BE2C (cell line): ENCODE results near the gene FOXR1.
"Not testable (repeated sequence)": the region's sequence is repeated elsewhere in the genome, so short reads cannot be mapped to it uniquely, and the experiment has no call there.

Source experiments
- DNase-seq: peaks from one replicate; pipeline ENCODE4 v3.0.0-alpha.2; 2020
- H3K27me3 ChIP-seq: fragments of 250-450 bp; sonication (Bioruptor Pico); 2 replicates; pipeline ENCODE4 v1.5.1; 2020; ENCODE audit warnings: mild to moderate bottlenecking
- H3K36me3 ChIP-seq: fragments of 250-450 bp; sonication (Bioruptor Pico); 2 replicates; pipeline ENCODE4 v1.5.1; 2020; ENCODE audit warnings: mild to moderate bottlenecking
- H3K4me1 ChIP-seq: fragments of 250-450 bp; sonication (Bioruptor Pico); 2 replicates; pipeline ENCODE4 v1.5.1; 2020
- H3K4me3 ChIP-seq: 2 replicates; pipeline ENCODE4 v1.5.1; 2011; ENCODE audit warnings: low read depth, low read length
- H3K9me3 ChIP-seq: fragments of 250-450 bp; sonication (Bioruptor Pico); 2 replicates; pipeline ENCODE4 v1.5.1; 2020
- TF ChIP-seq, protein P1 (sequence below): IDR thresholded peaks from 2 replicates; pipeline ENCODE4 v1.5.1; 2012; ENCODE audit warnings: mild to moderate bottlenecking, low read depth, low read length

The FOXR1 gene

DNA sequence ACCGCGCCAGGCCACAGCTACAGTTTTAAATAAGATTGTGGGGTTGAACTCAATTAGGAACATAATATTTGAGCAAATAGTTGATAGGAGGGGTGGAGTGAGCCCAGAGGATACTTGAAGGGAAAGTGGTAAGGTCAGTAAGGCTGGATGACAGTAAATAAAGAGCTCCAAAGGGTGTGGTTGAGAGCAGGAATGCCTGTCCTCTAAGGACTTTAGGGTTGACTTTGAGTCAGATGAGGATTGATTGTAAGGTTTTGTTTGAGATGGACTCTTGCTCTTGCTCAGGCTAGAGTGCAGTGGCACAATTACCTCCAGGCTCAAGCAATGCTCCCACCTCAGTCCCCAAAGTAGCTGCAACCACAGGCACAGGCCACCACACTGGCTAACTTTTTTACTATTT, 2.4 kb downstream of the FOXR1 start:
- no peaks in the 10 kb centered on the region for H3K27me3 ChIP-seq
- no peak overlapping the region for H3K4me3 ChIP-seq
- no peaks in the 10 kb centered on the region for H3K4me1 ChIP-seq
- TF ChIP-seq, protein P1, sequence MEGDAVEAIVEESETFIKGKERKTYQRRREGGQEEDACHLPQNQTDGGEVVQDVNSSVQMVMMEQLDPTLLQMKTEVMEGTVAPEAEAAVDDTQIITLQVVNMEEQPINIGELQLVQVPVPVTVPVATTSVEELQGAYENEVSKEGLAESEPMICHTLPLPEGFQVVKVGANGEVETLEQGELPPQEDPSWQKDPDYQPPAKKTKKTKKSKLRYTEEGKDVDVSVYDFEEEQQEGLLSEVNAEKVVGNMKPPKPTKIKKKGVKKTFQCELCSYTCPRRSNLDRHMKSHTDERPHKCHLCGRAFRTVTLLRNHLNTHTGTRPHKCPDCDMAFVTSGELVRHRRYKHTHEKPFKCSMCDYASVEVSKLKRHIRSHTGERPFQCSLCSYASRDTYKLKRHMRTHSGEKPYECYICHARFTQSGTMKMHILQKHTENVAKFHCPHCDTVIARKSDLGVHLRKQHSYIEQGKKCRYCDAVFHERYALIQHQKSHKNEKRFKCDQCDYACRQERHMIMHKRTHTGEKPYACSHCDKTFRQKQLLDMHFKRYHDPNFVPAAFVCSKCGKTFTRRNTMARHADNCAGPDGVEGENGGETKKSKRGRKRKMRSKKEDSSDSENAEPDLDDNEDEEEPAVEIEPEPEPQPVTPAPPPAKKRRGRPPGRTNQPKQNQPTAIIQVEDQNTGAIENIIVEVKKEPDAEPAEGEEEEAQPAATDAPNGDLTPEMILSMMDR: no peak
- H3K36me3 ChIP-seq: no peaks in the 10 kb centered on the region
- H3K9me3 ChIP-seq: no peaks in the 10 kb centered on the region
- DNase-seq: no peak

DNA sequence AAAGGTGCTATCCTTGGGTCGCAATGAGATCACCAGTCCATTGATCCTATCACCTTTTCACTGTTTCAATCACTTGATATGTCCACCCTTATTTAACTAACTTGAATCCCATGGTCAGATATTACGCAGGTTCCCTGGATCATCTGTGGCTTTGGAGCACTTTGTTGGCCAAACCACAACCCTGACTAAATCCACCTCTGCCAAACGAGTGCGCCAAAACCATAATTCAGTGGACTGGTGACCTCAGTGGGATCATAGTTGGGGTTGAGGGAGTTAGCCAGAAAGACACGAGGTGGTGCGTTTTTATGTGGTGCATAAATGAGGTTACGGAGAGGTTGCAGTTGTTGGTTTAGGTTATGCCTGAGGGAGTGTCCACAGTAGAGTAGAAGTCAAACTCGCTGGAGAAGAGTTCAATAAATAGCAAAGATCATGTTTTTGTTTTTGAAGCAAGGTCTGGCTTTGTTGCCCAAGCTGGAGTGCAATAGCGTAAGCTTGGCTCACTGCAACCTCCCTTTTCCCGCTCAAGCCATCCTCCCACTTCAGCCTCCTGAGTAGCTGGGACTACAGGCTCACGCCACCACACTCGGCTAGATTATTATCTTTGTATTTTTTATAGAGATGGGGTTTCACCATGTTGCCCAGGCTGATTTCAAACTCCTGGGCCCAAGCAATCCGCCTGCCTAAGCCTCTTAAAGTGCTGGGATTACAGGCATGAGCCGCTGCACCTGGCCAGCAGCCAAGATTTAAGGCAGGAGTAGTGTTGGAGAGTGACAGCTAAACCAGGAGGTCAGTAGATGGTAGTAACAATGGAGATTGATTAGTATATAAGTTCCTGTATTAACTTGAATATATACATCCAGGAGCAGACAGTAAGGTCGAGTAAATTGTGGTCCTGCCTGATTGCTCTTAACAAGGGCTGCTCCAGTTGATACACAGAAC, 4.5 kb downstream of the FOXR1 start:
- TF ChIP-seq, protein P1: no peak
- no peaks in the 10 kb centered on the region for H3K4me1 ChIP-seq
- no peaks in the 10 kb centered on the region for H3K27me3 ChIP-seq
- no peaks in the 10 kb centered on the region for H3K36me3 ChIP-seq
- no peak overlapping the region for H3K4me3 ChIP-seq
- no peaks in the 10 kb centered on the region for H3K9me3 ChIP-seq
- peak; percentile 60 for DNase-seq

DNA sequence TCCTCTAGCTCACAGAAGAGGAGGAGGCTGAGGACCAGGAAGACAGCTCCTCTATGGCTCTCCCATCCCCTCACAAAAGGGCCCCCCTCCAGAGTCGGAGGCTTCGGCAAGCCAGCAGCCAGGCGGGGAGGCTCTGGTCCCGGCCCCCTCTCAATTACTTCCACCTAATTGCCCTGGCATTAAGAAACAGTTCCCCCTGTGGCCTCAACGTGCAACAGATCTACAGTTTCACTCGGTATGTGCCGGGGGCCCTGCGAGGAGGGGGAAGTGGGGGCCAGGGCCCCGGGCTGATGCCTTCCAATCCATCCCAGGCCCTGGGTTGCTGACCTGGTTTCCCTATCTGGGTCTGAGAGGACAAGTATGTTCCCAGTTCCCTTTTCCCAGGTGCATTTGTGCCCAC, 7.9 kb downstream of the FOXR1 start:
- H3K4me3 ChIP-seq: no peak overlapping the region
- no peak for DNase-seq
- no peaks in the 10 kb centered on the region for H3K9me3 ChIP-seq
- no peaks in the 10 kb centered on the region for H3K27me3 ChIP-seq
- TF ChIP-seq, protein P1: no peak
- no peaks in the 10 kb centered on the region for H3K4me1 ChIP-seq
- no peaks in the 10 kb centered on the region for H3K36me3 ChIP-seq

DNA sequence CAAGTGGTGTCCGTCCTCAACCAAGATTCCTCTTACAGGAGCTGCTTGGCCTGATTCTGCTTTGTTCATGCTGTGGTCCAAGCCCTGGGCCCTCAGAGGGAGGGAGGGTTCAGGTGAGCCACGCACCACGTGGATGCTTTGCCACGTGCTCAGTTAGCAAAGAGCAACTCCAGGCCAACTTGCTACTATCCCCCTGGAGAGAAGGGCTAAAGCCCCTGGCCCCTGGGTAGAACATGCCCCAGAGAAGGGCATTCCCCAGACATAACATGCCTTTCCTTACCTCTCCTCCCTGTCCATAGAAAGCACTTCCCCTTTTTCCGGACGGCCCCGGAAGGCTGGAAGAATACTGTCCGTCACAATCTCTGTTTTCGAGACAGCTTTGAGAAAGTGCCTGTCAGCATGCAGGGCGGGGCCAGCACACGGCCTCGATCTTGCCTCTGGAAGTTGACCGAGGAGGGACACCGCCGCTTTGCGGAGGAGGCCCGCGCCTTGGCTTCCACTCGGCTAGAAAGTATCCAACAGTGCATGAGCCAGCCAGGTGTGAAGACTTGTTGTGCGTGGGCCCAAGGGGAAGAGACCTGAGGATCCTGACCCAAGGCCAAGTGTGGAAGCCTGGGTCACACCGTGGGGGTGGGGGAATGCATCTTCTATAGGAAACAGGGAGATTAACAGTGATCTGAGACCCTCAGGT, 8.8 kb downstream of the FOXR1 start:
- DNase-seq: no peak
- TF ChIP-seq, protein P1: no peak
- no peaks in the 10 kb centered on the region for H3K36me3 ChIP-seq
- H3K27me3 ChIP-seq: no peaks in the 10 kb centered on the region
- H3K4me3 ChIP-seq: no peak overlapping the region
- H3K9me3 ChIP-seq: no peaks in the 10 kb centered on the region
- H3K4me1 ChIP-seq: no peaks in the 10 kb centered on the region

DNA sequence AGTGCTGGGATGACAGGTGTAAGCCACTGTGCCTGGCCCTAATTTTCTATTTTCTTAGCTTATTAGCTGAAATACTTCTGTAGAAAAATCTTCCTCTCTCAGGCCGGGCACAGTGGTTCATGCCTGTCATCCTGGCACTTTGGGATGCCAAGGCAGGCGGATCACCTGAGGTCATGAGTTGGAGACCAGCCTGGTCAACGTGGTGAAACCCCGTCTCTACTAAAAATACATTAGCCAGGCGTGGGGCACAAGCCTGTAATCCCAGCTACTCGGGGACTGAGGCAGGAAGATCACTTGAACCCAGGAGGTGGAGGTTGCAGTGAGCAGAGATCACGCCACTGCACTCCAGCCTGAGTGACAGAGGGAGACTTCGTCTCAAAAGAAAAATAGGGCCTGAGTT, 12.8 kb downstream of the FOXR1 start:
- H3K36me3 ChIP-seq, DNase-seq, H3K9me3 ChIP-seq, H3K27me3 ChIP-seq, H3K4me1 ChIP-seq, H3K4me3 ChIP-seq: not testable (repeated sequence)

DNA sequence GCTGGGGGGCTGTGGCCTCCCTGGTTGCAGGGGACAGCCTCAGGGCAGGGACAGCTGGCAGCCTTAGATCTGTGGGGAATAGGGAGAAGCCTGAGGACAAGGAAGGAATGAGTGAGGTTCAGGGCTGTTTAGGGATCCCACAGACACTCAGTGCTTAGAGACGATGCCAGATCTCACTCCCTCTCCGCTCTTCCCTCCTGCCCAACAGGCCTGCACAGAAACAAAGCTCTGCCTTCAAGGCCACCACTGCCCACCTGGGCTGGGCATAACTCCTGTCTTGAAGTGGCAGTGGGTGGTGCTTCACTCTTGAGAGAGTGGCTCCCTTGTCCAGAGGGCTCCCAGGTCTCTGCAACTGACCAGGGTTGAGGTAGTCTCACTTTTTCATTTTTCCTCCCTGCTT, 13.3 kb downstream of the FOXR1 start:
- no peaks in the 10 kb centered on the region for H3K4me1 ChIP-seq
- no peak overlapping the region for H3K4me3 ChIP-seq
- no peaks in the 10 kb centered on the region for H3K27me3 ChIP-seq
- TF ChIP-seq, protein P1: no peak
- DNase-seq: no peak
- no peaks in the 10 kb centered on the region for H3K36me3 ChIP-seq
- no peaks in the 10 kb centered on the region for H3K9me3 ChIP-seq
